Ovary (tissue), 3 donors: Measurements from ENCODE around the gene TOP2A.

ENCODE experiments used
- CTCF ChIP-seq, 3 donors: fragments of 450-650 bp in 2 of 3; fragments of 200-600 bp in 1 of 3; IDR thresholded peaks; one replicate each; pipeline versions ENCODE4 v1.5.1 to v1.8.0; 2016 to 2022; ENCODE audit warnings: antibody characterized with exemption in 3 of 3, mild to moderate bottlenecking in 1 of 3
- EP300 ChIP-seq: sonication (generic); formaldehyde crosslinking; IDR thresholded peaks from one replicate; pipeline ENCODE4 v1.6.1; 2017; ENCODE audit warnings: antibody characterized with exemption
- donor health status: DM: no; HTN: no; CAD: no.

GRCh38 chr17:40432864-40433528, 15.3 kb upstream of the TOP2A start:
- TF ChIP-seq CTCF (IDR thresholded peaks at IDR 0.05) (no peak), EP300 (no peak)
